K562 (cell line): ENCODE results near the gene FTH1. TPM values are rescaled to one million over a fixed set of nuclear protein-coding genes. Genes with fewer than 3 reads are reported as not detected.
A peak's percentile ranks its signal among the peaks of the same experiment; 100 is the strongest.

Experiments
- CTBP1 ChIP-seq: fragments of 450-650 bp; IDR thresholded peaks from 2 replicates; pipeline ENCODE4 v1.6.1; 2016; ENCODE audit warnings: borderline replicate concordance
- ETV1 ChIP-seq: fragments of 450-650 bp; conservative IDR thresholded peaks from 2 replicates; pipeline ENCODE4 v1.6.1; 2016; ENCODE audit warnings: missing genetic modification characterization, control low read depth, low read depth, missing compliant biosample characterization
- FOXA1 ChIP-seq: fragments of 450-650 bp; IDR thresholded peaks from 2 replicates; pipeline ENCODE4 v1.6.1; 2016; ENCODE audit warnings: mild to moderate bottlenecking, borderline replicate concordance
- FOXA3 ChIP-seq, 2 experiments: fragments of 450-650 bp in 1 of 2; sonication (generic) in 1 of 2; formaldehyde crosslinking; IDR thresholded peaks in 1 of 2; conservative IDR thresholded peaks in 1 of 2; 2 replicates each; pipeline versions ENCODE4 v1.4.0 to v1.8.0; 2020 to 2022; ENCODE audit warnings: mild to moderate bottlenecking in 2 of 2, missing genetic modification reagents in 1 of 2
- FOXJ2 ChIP-seq: fragments of 200-800 bp; sonication (Bioruptor generic); IDR thresholded peaks from 2 replicates; pipeline ENCODE4 v1.6.1; 2016; ENCODE audit warnings: missing genetic modification characterization, missing compliant biosample characterization
- HNRNPUL1 ChIP-seq: fragments of 200-400 bp; formaldehyde crosslinking; IDR thresholded peaks from 2 replicates; pipeline ENCODE4 v1.6.1; 2017; ENCODE audit warnings: low read length
- ILF3 ChIP-seq: fragments of 450-650 bp; IDR thresholded peaks from 2 replicates; pipeline ENCODE4 v1.6.1; 2018; ENCODE audit warnings: antibody characterized with exemption, mild to moderate bottlenecking, moderate library complexity, borderline replicate concordance
- JUND ChIP-seq, 2 experiments: IDR thresholded peaks; 2 replicates in 1 of 2; 3 replicates in 1 of 2; pipeline ENCODE4 v1.6.1; 2011; ENCODE audit warnings: borderline replicate concordance in 2 of 2, low read depth in 2 of 2, low read length in 2 of 2, improper control_type of control experiment in 1 of 2, missing biosample characterization in 1 of 2, missing genetic modification characterization in 1 of 2, missing genetic modification reagents in 1 of 2
- LEF1 ChIP-seq: fragments of 450-650 bp; IDR thresholded peaks from 2 replicates; pipeline ENCODE4 v1.6.1; 2016; ENCODE audit warnings: mild to moderate bottlenecking
- MEIS2 ChIP-seq: fragments of 450-650 bp; IDR thresholded peaks from 2 replicates; pipeline ENCODE4 v1.6.1; 2014; ENCODE audit warnings: mild to moderate bottlenecking; ENCODE audit not compliant: partially characterized antibody
- MTA1 ChIP-seq: fragments of 450-650 bp; IDR thresholded peaks from 2 replicates; pipeline ENCODE4 v1.6.1; 2017; ENCODE audit warnings: borderline replicate concordance
- NBN ChIP-seq: fragments of 450-650 bp; IDR thresholded peaks from 2 replicates; pipeline ENCODE4 v1.6.1; 2016; ENCODE audit warnings: low read depth, mild to moderate bottlenecking
- NFATC3 ChIP-seq: fragments of 450-650 bp; IDR thresholded peaks from 2 replicates; pipeline ENCODE4 v1.6.1; 2017; ENCODE audit warnings: mild to moderate bottlenecking
- PKNOX1 ChIP-seq: fragments of 450-650 bp; IDR thresholded peaks from 2 replicates; pipeline ENCODE4 v1.6.1; 2016
- PML ChIP-seq: IDR thresholded peaks from 2 replicates; pipeline ENCODE4 v1.6.1; 2012; ENCODE audit warnings: low read length, inconsistent platforms
- PRMT5 ChIP-seq: sonication (generic); formaldehyde crosslinking; IDR thresholded peaks from 2 replicates; pipeline ENCODE4 v1.5.0; 2020; ENCODE audit warnings: missing genetic modification reagents
- RBFOX2 ChIP-seq: fragments of 200-400 bp; formaldehyde crosslinking; IDR thresholded peaks from 2 replicates; pipeline ENCODE4 v1.6.1; 2017; ENCODE audit warnings: low read depth, mild to moderate bottlenecking, low read length, moderate library complexity
- SIRT6 ChIP-seq: IDR thresholded peaks from one replicate; pipeline ENCODE4 v1.6.1; 2012; ENCODE audit warnings: low read depth, mild to moderate bottlenecking, control low read depth, inconsistent platforms, low read length, moderate library complexity
- TARDBP ChIP-seq: fragments of 450-650 bp; IDR thresholded peaks from 2 replicates; pipeline ENCODE4 v1.6.1; 2016
- ZNF3 ChIP-seq: fragments of 250-450 bp; sonication (Bioruptor Pico); IDR thresholded peaks from 2 replicates; pipeline ENCODE4 v1.5.0; 2021; ENCODE audit warnings: mild to moderate bottlenecking, moderate library complexity
- ZNF384 ChIP-seq: IDR thresholded peaks from 2 replicates; pipeline ENCODE4 v1.6.1; 2012; ENCODE audit warnings: low read depth, low read length, improper control_type of control experiment
- ZNF444 ChIP-seq: fragments of 250-450 bp; sonication (Bioruptor Pico); IDR thresholded peaks from 2 replicates; pipeline ENCODE4 v1.4.0; 2020; ENCODE audit warnings: mild to moderate bottlenecking, moderate library complexity
- ZNF699 ChIP-seq: fragments of 250-450 bp; sonication (Bioruptor Pico); IDR thresholded peaks from 2 replicates; pipeline ENCODE4 v1.8.0; 2021; ENCODE audit warnings: mild to moderate bottlenecking, moderate library complexity; ENCODE audit not compliant: insufficient replicate concordance
- ZNF75A ChIP-seq: fragments of 450-650 bp; formaldehyde crosslinking; IDR thresholded peaks from 2 replicates; pipeline ENCODE4 v1.4.0; 2020; ENCODE audit warnings: mild to moderate bottlenecking
- ZSCAN32 ChIP-seq: fragments of 450-650 bp; formaldehyde crosslinking; IDR thresholded peaks from 2 replicates; pipeline ENCODE4 v1.4.0; 2020; ENCODE audit warnings: mild to moderate bottlenecking, moderate library complexity
- polyA plus RNA-seq, 8 experiments: library from polyadenylated mRNA; depleted of rRNA in 4 of 8; stranded (reverse) in 5 of 8; unstranded in 3 of 8; fragments of >200 nt; fragmentation: Nextera tagmentation in 2 of 8; fragmentation: Illumina TruSeq in 1 of 8; extraction: Ambion mirVana in 2 of 8; extraction: Trizol in 1 of 8; gene quantifications; 2 replicates each; pipeline versions ENCODE4 v1.2.1 to v1.2.3, GENCODE V29; 2011 to 2014; ENCODE audit warnings: inconsistent platforms in 1 of 8, missing spikeins in 1 of 8
- total RNA-seq, 7 experiments: library from RNA; depleted of rRNA in 6 of 7; stranded (reverse); fragments of >200 nt in 6 of 7; fragmentation: Illumina TruSeq in 2 of 7; extraction: Trizol in 2 of 7; gene quantifications; 2 replicates each; pipeline versions ENCODE4 v1.2.1 to v1.2.3, GENCODE V29; 2011 to 2021; ENCODE audit warnings: low replicate concordance in 1 of 7
- TF ChIP-seq, protein P1 (sequence below): sonication (generic); formaldehyde crosslinking; IDR thresholded peaks from 2 replicates; pipeline ENCODE4 v1.8.0; 2022; ENCODE audit warnings: mild to moderate bottlenecking, missing genetic modification reagents
- TF ChIP-seq, protein P2 (sequence below): fragments of 250-450 bp; sonication (Bioruptor Pico); IDR thresholded peaks from 2 replicates; pipeline ENCODE4 v1.5.0; 2021; ENCODE audit warnings: mild to moderate bottlenecking, borderline replicate concordance

The FTH1 gene
- total and polyA plus RNA-seq, 9 of the 15 experiments (the other 6 are each of a cell fraction or from before 2014, with no cell fraction given): 370 to 3,146 (median 802) TPM

- TF ChIP-seq CTBP1: peak; percentile 75; the same call in 1 of the 2 replicates
- no peak for TF ChIP-seq FOXJ2 (tag)
- TF ChIP-seq NFATC3: no peak
- no peak for TF ChIP-seq RBFOX2
- peak; percentile 75; the same call in 1 of the 2 replicates for TF ChIP-seq LEF1
- no peak for TF ChIP-seq MTA1
- no peak for TF ChIP-seq ETV1 (tag)
- no peak for TF ChIP-seq ZNF75A (CRISPR knock-in tag)
- TF ChIP-seq FOXA1: 0 out of 2 replicates have a peak, but pooled peaks have one; percentile 10
- TF ChIP-seq PML: no peak
- no peak for TF ChIP-seq ZSCAN32 (CRISPR knock-in tag)
- TF ChIP-seq ZNF699 (CRISPR knock-in tag): no peak
- no peak for TF ChIP-seq SIRT6
- no peak for TF ChIP-seq ILF3
- TF ChIP-seq FOXA3 (CRISPR knock-in tag; conservative IDR thresholded peaks at IDR 0.05 in 1 of 2, IDR thresholded peaks at IDR 0.05 in 1 of 2): peak; percentile 93 to 96
- TF ChIP-seq ZNF3 (CRISPR knock-in tag): no peak
- TF ChIP-seq, protein P1, sequence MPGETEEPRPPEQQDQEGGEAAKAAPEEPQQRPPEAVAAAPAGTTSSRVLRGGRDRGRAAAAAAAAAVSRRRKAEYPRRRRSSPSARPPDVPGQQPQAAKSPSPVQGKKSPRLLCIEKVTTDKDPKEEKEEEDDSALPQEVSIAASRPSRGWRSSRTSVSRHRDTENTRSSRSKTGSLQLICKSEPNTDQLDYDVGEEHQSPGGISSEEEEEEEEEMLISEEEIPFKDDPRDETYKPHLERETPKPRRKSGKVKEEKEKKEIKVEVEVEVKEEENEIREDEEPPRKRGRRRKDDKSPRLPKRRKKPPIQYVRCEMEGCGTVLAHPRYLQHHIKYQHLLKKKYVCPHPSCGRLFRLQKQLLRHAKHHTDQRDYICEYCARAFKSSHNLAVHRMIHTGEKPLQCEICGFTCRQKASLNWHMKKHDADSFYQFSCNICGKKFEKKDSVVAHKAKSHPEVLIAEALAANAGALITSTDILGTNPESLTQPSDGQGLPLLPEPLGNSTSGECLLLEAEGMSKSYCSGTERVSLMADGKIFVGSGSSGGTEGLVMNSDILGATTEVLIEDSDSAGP: no peak
- no peak for TF ChIP-seq TARDBP
- TF ChIP-seq MEIS2: peak; percentile 99
- TF ChIP-seq NBN: no peak
- no peak for TF ChIP-seq ZNF384
- TF ChIP-seq JUND (IDR thresholded peaks at IDR 0.05; ENCODE audit: borderline replicate concordance, low read depth, low read length): peak; percentile 15; the same call in 1 of the 2 replicates
- TF ChIP-seq JUND (tag; IDR thresholded peaks at IDR 0.05; ENCODE audit: borderline replicate concordance, low read depth, low read length): no peak
- TF ChIP-seq HNRNPUL1: no peak
- peak; percentile 94 for TF ChIP-seq PKNOX1
- no peak for TF ChIP-seq ZNF444 (CRISPR knock-in tag)
- TF ChIP-seq, protein P2, sequence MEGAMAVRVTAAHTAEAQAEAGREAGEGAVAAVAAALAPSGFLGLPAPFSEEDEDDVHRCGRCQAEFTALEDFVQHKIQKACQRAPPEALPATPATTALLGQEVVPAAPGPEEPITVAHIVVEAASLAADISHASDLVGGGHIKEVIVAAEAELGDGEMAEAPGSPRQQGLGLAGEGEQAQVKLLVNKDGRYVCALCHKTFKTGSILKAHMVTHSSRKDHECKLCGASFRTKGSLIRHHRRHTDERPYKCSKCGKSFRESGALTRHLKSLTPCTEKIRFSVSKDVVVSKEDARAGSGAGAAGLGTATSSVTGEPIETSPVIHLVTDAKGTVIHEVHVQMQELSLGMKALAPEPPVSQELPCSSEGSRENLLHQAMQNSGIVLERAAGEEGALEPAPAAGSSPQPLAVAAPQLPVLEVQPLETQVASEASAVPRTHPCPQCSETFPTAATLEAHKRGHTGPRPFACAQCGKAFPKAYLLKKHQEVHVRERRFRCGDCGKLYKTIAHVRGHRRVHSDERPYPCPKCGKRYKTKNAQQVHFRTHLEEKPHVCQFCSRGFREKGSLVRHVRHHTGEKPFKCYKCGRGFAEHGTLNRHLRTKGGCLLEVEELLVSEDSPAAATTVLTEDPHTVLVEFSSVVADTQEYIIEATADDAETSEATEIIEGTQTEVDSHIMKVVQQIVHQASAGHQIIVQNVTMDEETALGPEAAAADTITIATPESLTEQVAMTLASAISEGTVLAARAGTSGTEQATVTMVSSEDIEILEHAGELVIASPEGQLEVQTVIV (CRISPR knock-in tag): no peak
- TF ChIP-seq PRMT5 (CRISPR knock-in tag): no peak
Measured at GRCh38 chr11:62012451-62012831, 45.0 kb upstream of the FTH1 start (continued).
